ENCODE data around the gene CLCN3. TPM values are rescaled to one million over a fixed set of nuclear protein-coding genes. Genes with fewer than 3 reads are reported as not detected.

The CLCN3 gene
- total and polyA plus RNA-seq, 10 of the 15 experiments (the other 5 are each of a cell fraction or from before 2014, with no cell fraction given), result 4.0 to 22.8 (median 11.8) TPM

DNA sequence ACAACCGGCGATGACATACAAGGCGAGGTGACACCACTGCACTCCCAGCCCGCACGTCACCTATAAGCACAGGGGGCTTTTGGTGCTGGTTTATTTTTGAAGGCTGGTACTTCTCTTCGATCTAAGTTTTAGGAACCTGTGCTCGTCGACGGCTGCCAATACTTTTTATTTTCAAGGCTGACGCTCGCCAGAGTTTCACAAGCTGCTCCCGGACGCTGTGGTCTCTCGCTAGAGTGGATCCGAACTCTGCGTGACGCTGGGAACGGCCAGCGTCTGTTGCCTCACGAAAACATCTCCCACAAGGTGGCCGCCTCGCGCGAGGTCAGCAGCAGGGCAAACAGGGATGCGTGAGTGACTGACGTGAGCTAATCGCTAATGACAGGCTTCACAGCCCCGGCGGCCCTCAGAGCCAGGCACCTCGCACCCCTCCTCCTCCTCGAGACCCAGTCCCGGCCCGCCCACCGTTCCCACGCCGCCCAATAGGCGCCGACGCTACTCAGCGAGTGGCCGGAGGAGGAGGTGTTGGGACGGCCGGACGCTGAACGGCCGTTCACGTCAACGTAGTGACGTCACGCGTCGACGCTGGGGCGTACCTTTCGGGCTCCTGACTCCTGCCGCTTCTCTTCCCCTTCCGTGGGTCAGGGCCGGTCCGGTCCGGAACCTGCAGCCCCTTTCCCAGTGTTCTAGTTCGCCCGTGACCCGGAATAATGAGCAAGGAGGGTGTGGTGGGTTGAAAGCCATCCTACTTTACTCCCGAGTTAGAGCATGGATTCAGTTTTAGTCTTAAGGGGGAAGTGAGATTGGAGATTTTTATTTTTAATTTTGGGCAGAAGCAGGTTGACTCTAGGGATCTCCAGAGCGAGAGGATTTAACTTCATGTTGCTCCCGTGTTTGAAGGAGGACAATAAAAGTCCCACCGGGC, at the start of gene CLCN3 (continued):
- TF ChIP-seq PAX8 (IDR thresholded peaks at IDR 0.05) (no peak; the same call in 1 of the 2 replicates), SMAD5 (IDR thresholded peaks at IDR 0.05; ENCODE audit: low read depth) (peak; percentile 95), YY1 (IDR thresholded peaks at IDR 0.05; ENCODE audit: low read depth, low read length) (peak; percentile 28; the same call in 1 of the 2 replicates), SMC3 (IDR thresholded peaks at IDR 0.05; ENCODE audit: borderline replicate concordance, low read length) (no peak), POU2F2 (IDR thresholded peaks at IDR 0.05; ENCODE audit: borderline replicate concordance, low read depth, low read length) (peak; percentile 87), IKZF2 (IDR thresholded peaks at IDR 0.05) (peak; percentile 78 to 83; a peak in 3 of 4 replicates), GATAD2B (conservative IDR thresholded peaks at IDR 0.05; ENCODE audit: low read depth) (0 out of 2 replicates have a peak, but pooled peaks have one; percentile 55), ZNF384 (IDR thresholded peaks at IDR 0.05; ENCODE audit: borderline replicate concordance, low read depth, low read length) (no peak), ZNF622 (IDR thresholded peaks at IDR 0.05) (no peak), CEBPB (IDR thresholded peaks at IDR 0.05; ENCODE audit: borderline replicate concordance in 1 of 2, low read depth in 2 of 2, low read length in 2 of 2) (no peak), PML (IDR thresholded peaks at IDR 0.05; ENCODE audit: low read length) (peak; percentile 95), ZBED1 (IDR thresholded peaks at IDR 0.05; ENCODE audit: borderline replicate concordance) (no peak), FOXM1 (IDR thresholded peaks at IDR 0.05; ENCODE audit: low read depth, low read length) (no peak; the same call in 1 of the 2 replicates), IKZF1 (conservative IDR thresholded peaks at IDR 0.05) (peak; percentile 88), ETV6 (conservative IDR thresholded peaks at IDR 0.05 in 1 of 2, IDR thresholded peaks at IDR 0.05 in 1 of 2; ENCODE audit: borderline replicate concordance in 1 of 2, low read depth in 1 of 2) (no peak; a peak in 1 of 4 replicates), FOS (IDR thresholded peaks at IDR 0.05; ENCODE audit: borderline replicate concordance, extremely low read depth, insufficient read length) (no peak)
- TF ChIP-seq, protein P1, sequence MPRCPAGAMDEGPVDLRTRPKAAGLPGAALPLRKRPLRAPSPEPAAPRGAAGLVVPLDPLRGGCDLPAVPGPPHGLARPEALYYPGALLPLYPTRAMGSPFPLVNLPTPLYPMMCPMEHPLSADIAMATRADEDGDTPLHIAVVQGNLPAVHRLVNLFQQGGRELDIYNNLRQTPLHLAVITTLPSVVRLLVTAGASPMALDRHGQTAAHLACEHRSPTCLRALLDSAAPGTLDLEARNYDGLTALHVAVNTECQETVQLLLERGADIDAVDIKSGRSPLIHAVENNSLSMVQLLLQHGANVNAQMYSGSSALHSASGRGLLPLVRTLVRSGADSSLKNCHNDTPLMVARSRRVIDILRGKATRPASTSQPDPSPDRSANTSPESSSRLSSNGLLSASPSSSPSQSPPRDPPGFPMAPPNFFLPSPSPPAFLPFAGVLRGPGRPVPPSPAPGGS (IDR thresholded peaks at IDR 0.05; ENCODE audit: borderline replicate concordance, insufficient read depth, low read depth, low read length, poor library complexity, severe bottlenecking), result no peak
- TF ChIP-seq, protein P2, sequence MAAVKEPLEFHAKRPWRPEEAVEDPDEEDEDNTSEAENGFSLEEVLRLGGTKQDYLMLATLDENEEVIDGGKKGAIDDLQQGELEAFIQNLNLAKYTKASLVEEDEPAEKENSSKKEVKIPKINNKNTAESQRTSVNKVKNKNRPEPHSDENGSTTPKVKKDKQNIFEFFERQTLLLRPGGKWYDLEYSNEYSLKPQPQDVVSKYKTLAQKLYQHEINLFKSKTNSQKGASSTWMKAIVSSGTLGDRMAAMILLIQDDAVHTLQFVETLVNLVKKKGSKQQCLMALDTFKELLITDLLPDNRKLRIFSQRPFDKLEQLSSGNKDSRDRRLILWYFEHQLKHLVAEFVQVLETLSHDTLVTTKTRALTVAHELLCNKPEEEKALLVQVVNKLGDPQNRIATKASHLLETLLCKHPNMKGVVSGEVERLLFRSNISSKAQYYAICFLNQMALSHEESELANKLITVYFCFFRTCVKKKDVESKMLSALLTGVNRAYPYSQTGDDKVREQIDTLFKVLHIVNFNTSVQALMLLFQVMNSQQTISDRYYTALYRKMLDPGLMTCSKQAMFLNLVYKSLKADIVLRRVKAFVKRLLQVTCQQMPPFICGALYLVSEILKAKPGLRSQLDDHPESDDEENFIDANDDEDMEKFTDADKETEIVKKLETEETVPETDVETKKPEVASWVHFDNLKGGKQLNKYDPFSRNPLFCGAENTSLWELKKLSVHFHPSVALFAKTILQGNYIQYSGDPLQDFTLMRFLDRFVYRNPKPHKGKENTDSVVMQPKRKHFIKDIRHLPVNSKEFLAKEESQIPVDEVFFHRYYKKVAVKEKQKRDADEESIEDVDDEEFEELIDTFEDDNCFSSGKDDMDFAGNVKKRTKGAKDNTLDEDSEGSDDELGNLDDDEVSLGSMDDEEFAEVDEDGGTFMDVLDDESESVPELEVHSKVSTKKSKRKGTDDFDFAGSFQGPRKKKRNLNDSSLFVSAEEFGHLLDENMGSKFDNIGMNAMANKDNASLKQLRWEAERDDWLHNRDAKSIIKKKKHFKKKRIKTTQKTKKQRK (IDR thresholded peaks at IDR 0.05; ENCODE audit: low read depth, low read length), result no peak
- TF ChIP-seq, protein P3, sequence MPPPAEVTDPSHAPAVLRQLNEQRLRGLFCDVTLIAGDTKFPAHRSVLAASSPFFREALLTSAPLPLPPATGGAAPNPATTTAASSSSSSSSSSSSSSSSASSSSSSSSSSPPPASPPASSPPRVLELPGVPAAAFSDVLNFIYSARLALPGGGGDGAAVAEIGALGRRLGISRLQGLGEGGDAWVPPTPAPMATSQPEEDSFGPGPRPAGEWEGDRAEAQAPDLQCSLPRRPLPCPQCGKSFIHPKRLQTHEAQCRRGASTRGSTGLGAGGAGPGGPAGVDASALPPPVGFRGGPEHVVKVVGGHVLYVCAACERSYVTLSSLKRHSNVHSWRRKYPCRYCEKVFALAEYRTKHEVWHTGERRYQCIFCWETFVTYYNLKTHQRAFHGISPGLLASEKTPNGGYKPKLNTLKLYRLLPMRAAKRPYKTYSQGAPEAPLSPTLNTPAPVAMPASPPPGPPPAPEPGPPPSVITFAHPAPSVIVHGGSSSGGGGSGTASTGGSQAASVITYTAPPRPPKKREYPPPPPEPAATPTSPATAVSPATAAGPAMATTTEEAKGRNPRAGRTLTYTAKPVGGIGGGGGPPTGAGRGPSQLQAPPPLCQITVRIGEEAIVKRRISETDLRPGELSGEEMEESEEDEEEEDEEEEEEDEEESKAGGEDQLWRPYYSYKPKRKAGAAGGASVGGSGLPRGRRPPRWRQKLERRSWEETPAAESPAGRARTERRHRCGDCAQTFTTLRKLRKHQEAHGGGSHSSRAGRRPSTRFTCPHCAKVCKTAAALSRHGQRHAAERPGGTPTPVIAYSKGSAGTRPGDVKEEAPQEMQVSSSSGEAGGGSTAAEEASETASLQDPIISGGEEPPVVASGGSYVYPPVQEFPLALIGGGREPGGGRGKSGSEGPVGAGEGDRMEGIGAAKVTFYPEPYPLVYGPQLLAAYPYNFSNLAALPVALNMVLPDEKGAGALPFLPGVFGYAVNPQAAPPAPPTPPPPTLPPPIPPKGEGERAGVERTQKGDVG (CRISPR knock-in tag; IDR thresholded peaks at IDR 0.05), result no peak
- TF ChIP-seq, protein P4, sequence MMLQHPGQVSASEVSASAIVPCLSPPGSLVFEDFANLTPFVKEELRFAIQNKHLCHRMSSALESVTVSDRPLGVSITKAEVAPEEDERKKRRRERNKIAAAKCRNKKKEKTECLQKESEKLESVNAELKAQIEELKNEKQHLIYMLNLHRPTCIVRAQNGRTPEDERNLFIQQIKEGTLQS (IDR thresholded peaks at IDR 0.05; ENCODE audit: borderline replicate concordance, extremely low read depth, low read depth, low read length), result no peak
